ENCODE results near the gene NANOS2. TPM values are rescaled to one million over a fixed set of nuclear protein-coding genes. Genes with fewer than 3 reads are reported as not detected.

NANOS2 gene
- total and polyA plus RNA-seq, 2 experiments from 2014 or later, result not detected

DNA sequence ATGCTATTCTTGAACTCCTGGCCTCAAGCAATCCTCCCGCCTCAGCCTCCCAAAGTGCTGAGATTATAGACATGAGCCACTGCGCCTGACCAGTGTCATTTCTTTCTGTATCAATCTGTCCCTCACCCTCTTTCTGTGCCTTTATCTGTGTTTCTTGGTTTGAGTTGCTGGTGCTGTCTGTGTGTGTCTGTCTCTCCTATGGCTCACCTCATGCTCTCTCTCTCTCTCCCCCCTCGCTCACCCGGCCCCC, 38.5 kb downstream of the NANOS2 start:
- no peak overlapping the region for H3K4me3 ChIP-seq
- H3K27me3 ChIP-seq (replicated peaks; ENCODE audit: insufficient read depth), result no peaks in the 10 kb centered on the region
- no peaks in the 10 kb centered on the region for H4K20me1 ChIP-seq (ENCODE audit: insufficient read depth)
- peak; percentile 18 for DNase-seq
- H3K79me2 ChIP-seq (ENCODE audit: insufficient read depth), result no peaks in the 10 kb centered on the region
- no peak overlapping the region for H3K27ac ChIP-seq
- peak overlapping the region; percentile 85 for H2AFZ ChIP-seq
- no peaks in the 10 kb centered on the region for H3K4me1 ChIP-seq (ENCODE audit: insufficient read depth)
- H3F3A ChIP-seq (ENCODE audit: insufficient read depth), result no peaks in the 10 kb centered on the region
- no peaks in the 10 kb centered on the region for H3K9me2 ChIP-seq (ENCODE audit: insufficient read depth)
- no peak overlapping the region for H3K4me2 ChIP-seq (ENCODE audit: unreplicated experiment)
- WGBS, 2 experiments (ENCODE audit: low coverage in 1 of 2, low lambda C conversion rate in 2 of 2, missing lambda C conversion rate in 2 of 2), result 56 to 94% methylated on average over 2 to 4 of the region's 4 CpGs
- H3K9me3 ChIP-seq (ENCODE audit: low read depth), result no peaks in the 10 kb centered on the region
- in situ Hi-C loops (cut with MboI), result no loop called here
- H3K9ac ChIP-seq, result peak overlapping the region; percentile 77; the same call in 1 of the 2 replicates
- TF ChIP-seq EZH2 (IDR thresholded peaks at IDR 0.05; ENCODE audit: insufficient read depth, poor library complexity, severe bottlenecking), result no peak
- TF ChIP-seq EZH2phosphoT487 (IDR thresholded peaks at IDR 0.05; ENCODE audit: insufficient read depth, low read depth), result no peak
- H3K36me3 ChIP-seq (ENCODE audit: low read depth), result no peaks in the 10 kb centered on the region

DNA sequence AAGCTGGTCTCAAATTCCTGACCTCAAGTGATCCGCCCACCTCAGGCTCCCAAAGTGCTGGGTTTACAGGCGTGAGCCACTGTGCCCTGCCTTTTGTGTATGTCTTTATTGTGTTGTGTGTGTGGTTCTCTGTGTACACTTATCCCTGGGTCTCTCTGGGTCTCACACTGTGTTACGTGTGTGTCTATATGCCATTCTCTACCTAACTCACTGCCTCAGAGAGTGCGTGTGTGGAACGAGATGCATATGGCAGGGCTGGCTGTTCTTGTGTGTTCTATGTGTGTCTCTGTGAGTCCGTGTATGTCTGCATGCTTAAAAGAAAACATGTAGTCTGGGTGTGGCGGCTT, 40.0 kb downstream of the NANOS2 start:
- Histone ChIP-seq H3F3A (ENCODE audit: insufficient read depth) (no peaks in the 10 kb centered on the region), H2AFZ (no peak overlapping the region), H3K4me1 (ENCODE audit: insufficient read depth) (no peaks in the 10 kb centered on the region), H4K20me1 (ENCODE audit: insufficient read depth) (no peaks in the 10 kb centered on the region), H3K9me2 (ENCODE audit: insufficient read depth) (no peaks in the 10 kb centered on the region), H3K4me2 (ENCODE audit: unreplicated experiment) (no peak overlapping the region), H3K27ac (no peak overlapping the region), H3K79me2 (ENCODE audit: insufficient read depth) (no peaks in the 10 kb centered on the region), H3K9ac (no peak overlapping the region), H3K4me3 (no peak overlapping the region), H3K36me3 (ENCODE audit: low read depth) (no peaks in the 10 kb centered on the region), H3K9me3 (ENCODE audit: low read depth) (no peaks in the 10 kb centered on the region), H3K27me3 (replicated peaks; ENCODE audit: insufficient read depth) (no peaks in the 10 kb centered on the region)
- 81 to 86% methylated on average over 7 of the region's 7 CpGs for whole genome bisulfite sequencing, 2 experiments (ENCODE audit: low coverage in 1 of 2, low lambda C conversion rate in 2 of 2, missing lambda C conversion rate in 2 of 2)
- TF ChIP-seq EZH2phosphoT487 (IDR thresholded peaks at IDR 0.05; ENCODE audit: insufficient read depth, low read depth) (no peak), EZH2 (IDR thresholded peaks at IDR 0.05; ENCODE audit: insufficient read depth, poor library complexity, severe bottlenecking) (no peak)
- in situ Hi-C loops (cut with MboI), result no loop called here
- no peak for DNase-seq

DNA sequence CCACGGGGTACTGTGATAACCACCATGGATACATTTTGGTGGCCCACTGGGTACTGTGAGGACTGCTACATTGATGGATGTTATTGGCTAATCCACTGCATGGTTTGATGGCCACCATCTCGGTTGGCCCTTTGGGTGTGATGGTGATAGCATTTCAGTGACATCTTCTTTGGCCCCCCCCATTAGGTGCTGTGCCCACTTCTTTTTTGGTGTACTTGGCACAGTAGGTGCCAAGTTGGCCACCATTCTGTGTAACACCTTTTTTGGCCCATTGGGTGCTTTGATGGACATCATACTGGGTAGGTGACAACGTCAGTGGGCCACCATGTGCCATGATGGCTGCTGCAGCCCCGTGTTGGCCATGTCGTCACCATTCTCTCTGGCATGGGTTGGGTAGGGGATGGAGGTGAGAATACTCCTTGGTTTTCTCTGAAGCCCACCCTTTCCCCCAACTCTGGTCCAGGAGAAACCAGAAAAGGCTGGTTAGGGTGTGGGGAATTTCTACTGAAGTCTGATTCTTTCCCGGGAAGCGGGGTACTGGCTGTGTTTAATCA, 41.3 kb downstream of the NANOS2 start:
- in situ Hi-C loops (cut with MboI), result no loop called here
- no peaks in the 10 kb centered on the region for H3F3A ChIP-seq (ENCODE audit: insufficient read depth)
- no peaks in the 10 kb centered on the region for H3K4me1 ChIP-seq (ENCODE audit: insufficient read depth)
- H3K9me2 ChIP-seq (ENCODE audit: insufficient read depth), result no peaks in the 10 kb centered on the region
- no peak overlapping the region for H3K27ac ChIP-seq
- no peak overlapping the region for H3K9ac ChIP-seq
- TF ChIP-seq EZH2phosphoT487 (IDR thresholded peaks at IDR 0.05; ENCODE audit: insufficient read depth, low read depth) (no peak), EZH2 (IDR thresholded peaks at IDR 0.05; ENCODE audit: insufficient read depth, poor library complexity, severe bottlenecking) (no peak)
- DNase-seq, result no peak
- H3K4me3 ChIP-seq, result no peak overlapping the region
- no peaks in the 10 kb centered on the region for H3K36me3 ChIP-seq (ENCODE audit: low read depth)
- H3K79me2 ChIP-seq (ENCODE audit: insufficient read depth), result no peaks in the 10 kb centered on the region
- H4K20me1 ChIP-seq (ENCODE audit: insufficient read depth), result no peaks in the 10 kb centered on the region
- 72 to 75% methylated on average over 7 of the region's 7 CpGs for WGBS, 2 experiments (ENCODE audit: low coverage in 1 of 2, low lambda C conversion rate in 2 of 2, missing lambda C conversion rate in 2 of 2)
- H3K9me3 ChIP-seq (ENCODE audit: low read depth), result no peaks in the 10 kb centered on the region
- no peak overlapping the region for H2AFZ ChIP-seq
- no peak overlapping the region for H3K4me2 ChIP-seq (ENCODE audit: unreplicated experiment)
- no peaks in the 10 kb centered on the region for H3K27me3 ChIP-seq (replicated peaks; ENCODE audit: insufficient read depth)

DNA sequence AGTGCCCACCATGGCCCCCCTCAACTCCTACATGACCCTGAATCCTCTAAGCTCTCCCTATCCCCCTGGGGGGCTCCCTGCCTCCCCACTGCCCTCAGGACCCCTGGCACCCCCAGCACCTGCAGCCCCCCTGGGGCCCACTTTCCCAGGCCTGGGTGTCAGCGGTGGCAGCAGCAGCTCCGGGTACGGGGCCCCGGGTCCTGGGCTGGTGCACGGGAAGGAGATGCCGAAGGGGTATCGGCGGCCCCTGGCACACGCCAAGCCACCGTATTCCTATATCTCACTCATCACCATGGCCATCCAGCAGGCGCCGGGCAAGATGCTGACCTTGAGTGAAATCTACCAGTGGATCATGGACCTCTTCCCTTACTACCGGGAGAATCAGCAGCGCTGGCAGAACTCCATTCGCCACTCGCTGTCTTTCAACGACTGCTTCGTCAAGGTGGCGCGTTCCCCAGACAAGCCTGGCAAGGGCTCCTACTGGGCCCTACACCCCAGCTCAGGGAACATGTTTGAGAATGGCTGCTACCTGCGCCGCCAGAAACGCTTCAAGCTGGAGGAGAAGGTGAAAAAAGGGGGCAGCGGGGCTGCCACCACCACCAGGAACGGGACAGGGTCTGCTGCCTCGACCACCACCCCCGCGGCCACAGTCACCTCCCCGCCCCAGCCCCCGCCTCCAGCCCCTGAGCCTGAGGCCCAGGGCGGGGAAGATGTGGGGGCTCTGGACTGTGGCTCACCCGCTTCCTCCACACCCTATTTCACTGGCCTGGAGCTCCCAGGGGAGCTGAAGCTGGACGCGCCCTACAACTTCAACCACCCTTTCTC, 42.3 kb downstream of the NANOS2 start:
- no peak for DNase-seq
- Histone ChIP-seq H3K9me2 (ENCODE audit: insufficient read depth) (no peaks in the 10 kb centered on the region), H3K36me3 (ENCODE audit: low read depth) (no peaks in the 10 kb centered on the region), H2AFZ (no peak overlapping the region), H3K9me3 (ENCODE audit: low read depth) (no peaks in the 10 kb centered on the region), H3K4me3 (no peak overlapping the region), H3K27me3 (replicated peaks; ENCODE audit: insufficient read depth) (no peaks in the 10 kb centered on the region), H3K9ac (no peak overlapping the region), H3K4me2 (ENCODE audit: unreplicated experiment) (no peak overlapping the region), H3K27ac (no peak overlapping the region), H4K20me1 (ENCODE audit: insufficient read depth) (no peaks in the 10 kb centered on the region), H3F3A (ENCODE audit: insufficient read depth) (no peaks in the 10 kb centered on the region), H3K79me2 (ENCODE audit: insufficient read depth) (no peaks in the 10 kb centered on the region), H3K4me1 (ENCODE audit: insufficient read depth) (no peaks in the 10 kb centered on the region)
- WGBS, 2 experiments (ENCODE audit: low coverage in 1 of 2, low lambda C conversion rate in 2 of 2, missing lambda C conversion rate in 2 of 2), result 86 to 87% methylated on average over 25 to 34 of the region's 34 CpGs
- TF ChIP-seq EZH2phosphoT487 (IDR thresholded peaks at IDR 0.05; ENCODE audit: insufficient read depth, low read depth), result no peak
- no peak for TF ChIP-seq EZH2 (IDR thresholded peaks at IDR 0.05; ENCODE audit: insufficient read depth, poor library complexity, severe bottlenecking)
- in situ Hi-C loops (cut with MboI), result no loop called here
